NCI-H1092 (cell line): ENCODE results near the gene GPR146.

Source experiments
- DNase-seq: peaks from one replicate; lab custom pipeline; 2025; lab: John Stamatoyannopoulos, UW

Gene GPR146

GRCh38 chr7:1011297-1012003 lies 32.9 kb upstream of the GPR146 start:
- DNase-seq, result no peak

- no peak for DNase-seq
Measured at GRCh38 chr7:1012004-1012715, 32.2 kb upstream of the GPR146 start.

DNA sequence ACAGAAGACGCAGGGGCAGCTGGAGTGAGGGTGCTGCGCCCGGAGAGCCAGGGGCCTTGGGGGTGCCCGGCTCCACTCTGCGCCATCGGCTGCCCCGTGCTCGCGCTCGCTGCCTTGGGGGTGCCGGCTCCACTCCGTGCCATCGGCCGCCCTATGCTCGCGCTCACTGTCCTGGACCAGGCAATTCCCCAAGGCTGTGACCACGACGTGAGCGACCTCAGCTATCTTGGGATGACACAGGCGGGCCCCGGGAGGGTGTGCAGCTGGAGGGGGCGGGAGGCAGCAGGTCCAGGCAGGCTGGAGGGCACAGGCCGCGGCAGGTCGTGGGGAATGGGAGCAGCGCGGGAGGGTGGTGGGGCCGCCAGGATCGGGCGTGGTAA lies 31.6 kb upstream of the GPR146 start:
- DNase-seq, result no peak

DNA sequence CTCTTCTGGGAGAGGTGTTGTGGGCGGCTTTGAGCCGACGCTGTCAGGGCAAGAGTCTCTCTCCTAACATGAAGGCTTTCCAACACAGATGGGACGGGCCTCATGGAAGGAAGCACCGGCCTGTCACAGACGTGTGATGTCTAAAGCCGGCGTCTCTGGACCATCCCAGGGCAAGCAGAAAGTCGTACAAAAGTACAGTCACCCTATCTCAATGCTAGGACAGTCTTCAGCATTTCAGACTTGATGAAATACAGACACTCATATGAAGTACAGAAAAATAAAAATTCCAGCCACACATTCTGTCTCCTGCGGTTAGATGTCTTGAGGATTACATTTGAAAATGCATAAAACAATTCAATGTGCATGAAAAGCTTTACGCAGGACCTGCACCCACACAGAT lies 30.8 kb upstream of the GPR146 start:
- DNase-seq, result no peak

DNA sequence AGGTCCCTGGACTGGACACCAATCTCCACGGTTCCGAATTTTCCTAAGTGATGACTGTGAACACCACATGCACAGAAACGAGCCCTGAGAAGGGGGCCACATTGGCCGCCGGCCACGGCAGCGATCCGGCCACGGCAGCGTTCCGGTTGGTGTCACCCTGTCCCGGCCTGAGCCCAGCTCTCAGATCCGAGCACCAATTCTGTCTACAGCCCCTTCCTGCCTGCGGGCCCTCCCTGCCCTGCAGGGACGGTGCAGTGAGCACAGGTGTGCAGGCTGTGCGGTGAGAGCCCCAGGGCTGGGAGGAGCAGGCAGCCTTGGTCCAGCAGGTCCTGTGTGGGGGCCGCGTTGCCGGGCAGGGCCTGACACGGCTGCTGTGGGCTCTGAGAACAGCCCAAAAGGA lies 29.7 kb upstream of the GPR146 start:
- no peak for DNase-seq

DNA sequence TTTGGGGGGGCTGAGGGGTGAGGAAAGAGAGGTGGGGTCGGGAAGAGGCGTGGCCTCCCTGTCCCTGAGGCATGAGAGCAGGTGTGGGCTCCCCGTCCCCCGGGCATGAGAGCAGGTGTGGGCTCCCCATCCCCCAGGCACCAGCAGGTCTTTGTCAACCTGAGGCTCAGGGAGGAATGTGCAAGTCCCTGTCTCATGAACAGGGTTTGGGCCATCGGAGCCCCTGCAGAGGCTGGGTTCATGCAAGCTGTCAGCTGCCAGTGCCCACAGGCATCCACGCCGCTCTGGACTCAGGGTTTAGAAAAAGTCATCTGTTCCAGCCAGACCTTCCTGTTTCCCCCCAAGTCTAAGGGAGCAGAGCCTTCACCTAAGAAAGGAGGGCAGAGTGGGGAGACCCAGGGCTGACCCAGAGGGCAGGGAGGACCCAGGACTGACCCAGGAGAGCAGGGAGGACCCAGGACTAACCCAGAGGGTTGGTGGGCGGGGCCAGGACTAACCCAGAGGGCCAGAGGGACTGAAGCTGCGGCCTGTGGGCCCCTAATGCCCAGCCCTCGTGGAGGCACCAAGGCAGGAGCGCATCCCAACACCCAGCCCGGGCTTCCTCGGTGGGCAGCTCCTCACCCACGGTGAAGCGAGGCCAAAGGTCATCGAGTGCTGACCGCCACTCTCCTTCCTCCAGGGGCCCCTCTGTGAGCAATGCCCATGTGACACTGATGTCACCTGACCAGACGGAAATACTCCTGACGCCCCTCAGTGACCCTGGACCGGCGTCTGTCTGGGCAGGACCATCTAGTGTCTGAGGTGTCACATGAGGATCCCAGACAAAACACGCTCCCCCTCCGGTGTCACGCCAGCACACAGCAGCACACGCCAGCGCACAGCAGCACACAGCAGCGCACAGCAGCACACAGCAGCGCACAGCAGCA lies 28.9 kb upstream of the GPR146 start:
- no peak for DNase-seq

DNA sequence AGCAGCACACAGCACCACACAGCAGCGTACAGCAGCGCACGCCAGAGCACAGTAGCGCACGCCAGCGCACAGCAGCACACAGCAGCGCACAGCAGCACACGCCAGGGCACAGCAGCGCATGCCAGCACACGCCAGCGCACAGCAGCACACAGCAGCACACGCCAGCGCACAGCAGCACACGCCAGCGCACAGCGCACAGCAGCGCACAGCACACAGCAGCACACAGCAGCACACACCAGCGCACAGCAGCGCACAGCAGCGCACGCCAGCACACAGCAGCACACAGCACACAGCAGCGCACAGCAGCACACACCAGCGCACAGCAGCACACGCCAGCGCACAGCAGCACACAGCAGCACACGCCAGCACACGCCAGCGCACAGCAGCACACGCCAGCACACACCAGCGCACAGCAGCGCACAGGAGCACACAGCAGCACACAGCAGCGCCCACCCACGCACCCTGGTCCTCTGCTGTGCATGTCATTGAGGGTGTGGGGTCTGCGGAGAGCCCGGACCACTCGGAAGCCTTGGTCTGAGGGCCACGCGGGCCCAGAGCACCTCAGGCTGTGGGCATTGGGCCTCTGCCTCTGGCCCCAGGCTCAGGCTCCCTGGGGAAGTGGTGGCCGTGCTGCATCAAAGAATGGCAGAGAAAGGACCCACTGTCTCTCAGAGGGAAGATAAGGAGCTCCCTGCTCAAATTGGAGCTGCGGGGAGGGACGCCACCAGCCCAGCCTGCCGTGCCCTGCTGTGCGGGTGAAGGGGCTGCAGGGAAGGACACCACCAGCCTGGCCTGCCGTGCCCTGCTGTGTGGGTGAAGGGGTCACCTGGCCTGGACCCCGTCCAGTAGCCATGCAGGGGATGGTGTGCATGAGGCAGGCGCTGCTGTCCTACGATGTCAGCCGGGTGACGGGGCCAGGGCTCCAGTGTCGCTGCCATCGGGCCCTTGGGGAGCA lies 27.5 kb upstream of the GPR146 start:
- DNase-seq, result no peak

DNA sequence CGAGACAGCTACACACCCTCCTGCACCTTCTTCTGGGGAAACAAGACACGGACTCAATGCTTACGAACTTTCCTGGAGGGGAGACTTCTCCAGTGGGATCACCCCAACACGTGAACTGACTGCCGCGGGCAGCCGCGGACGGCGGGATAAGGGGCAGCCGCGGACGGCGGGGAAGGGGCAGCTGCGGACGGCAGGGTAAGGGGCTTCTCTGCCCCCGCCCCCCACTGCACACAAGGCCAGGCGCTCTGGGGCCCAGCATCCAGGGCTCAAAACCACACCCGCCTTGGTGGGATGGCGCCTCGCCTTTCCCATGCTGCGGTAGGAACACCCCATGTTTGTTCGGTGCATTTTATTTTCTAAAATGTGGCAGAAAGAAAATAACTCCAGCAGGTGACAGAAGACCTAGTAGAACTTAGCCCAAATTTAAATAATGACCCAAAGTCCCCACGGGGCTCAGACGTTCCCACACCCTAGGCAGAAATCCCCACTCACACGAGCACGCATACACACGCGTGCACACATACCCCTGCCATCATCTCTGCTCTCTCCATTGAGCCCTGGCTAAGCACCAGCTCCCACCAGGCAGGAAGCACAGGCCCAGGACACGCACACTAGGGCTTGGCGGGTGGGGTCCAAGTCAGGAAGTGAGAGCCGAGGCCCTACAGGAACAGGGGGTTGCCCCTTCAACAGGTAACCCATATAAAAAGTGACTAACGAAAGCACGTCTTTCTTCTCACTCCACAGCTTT lies 26.6 kb upstream of the GPR146 start:
- DNase-seq, result no peak

DNA sequence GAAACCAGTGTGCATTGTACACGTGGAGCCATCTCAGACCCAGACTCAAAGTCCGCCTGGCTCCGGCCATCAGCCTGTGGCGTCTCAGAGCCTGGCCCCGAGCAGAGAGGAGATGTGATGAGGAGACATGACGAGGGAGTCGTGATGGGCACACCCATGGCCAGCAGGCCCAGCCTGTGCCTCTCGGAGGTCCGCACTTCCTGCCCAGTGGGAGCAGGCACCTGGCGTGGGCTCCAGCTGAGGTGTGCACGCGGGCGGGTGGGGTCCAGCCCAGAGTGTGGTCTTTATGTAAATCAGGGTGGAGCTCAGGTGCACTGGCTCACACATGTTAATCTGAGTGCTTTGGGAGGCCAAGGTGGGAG lies 26.0 kb upstream of the GPR146 start:
- DNase-seq, result no peak

GRCh38 chr7:1019255-1019785 lies 25.0 kb upstream of the GPR146 start:
- DNase-seq, result no peak

DNA sequence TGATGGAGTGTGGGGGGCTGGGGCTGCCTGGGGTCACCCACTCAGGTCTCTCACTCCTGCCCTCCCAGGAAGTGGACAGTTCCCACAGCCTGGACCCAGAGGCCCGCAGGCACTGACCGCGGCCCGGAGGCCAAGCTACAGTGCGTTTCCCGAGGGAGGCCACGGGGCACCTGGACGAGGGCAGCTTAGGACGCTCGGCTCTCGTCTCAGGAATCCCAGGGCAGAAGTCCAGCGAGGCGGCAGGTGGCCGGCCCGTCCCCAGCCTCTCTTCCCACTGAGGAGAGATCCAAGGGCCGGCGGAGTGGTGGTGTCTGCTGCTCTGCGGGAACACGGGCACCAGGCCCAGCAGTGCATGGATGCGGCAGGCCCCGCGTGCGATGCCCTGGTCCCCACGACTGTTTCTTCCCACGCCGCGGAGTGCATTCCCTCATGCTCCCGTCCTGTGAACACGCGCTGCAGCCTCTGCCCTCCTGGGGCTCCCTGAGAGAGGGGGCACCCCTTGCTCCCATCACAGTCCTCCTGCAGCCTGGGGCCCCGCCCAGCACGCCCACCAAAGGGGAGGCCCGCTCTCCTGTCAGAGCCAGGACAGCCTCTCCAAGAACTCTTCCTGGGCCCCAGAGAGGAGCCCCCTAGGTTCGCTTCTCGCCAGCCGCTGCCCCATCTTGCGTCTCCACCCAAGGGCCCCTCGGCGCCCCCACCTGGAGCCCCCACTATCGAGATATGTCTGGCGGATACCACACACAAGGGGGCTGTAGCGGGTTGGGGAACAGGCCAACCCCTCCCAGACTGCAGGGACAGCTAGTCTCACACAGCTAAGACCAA lies 24.3 kb upstream of the GPR146 start:
- no peak for DNase-seq

- no peak for DNase-seq
Measured at GRCh38 chr7:1020849-1021251, 23.5 kb upstream of the GPR146 start.

DNA sequence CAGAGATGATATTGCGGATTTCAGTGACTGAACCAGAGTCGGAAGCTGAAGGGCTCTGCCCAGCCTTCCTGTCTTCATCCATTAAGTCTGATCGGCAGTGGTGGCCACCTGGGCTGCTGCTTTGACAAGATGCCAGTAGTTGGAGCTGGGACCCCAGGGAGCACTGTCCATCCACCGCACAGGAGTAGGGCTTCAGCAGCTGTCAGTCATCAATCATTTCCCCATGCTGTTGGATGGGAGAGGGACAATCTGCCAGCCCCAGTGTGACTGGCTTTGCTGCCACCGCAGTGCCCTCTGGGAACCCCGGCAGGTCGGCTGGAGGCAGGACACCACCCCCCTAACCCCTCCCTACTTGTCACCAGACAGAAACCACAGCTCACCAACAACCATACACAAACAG lies 23.0 kb upstream of the GPR146 start:
- no peak for DNase-seq

- no peak for DNase-seq
Measured at GRCh38 chr7:1021931-1022330, 22.4 kb upstream of the GPR146 start.

- no peak for DNase-seq
Measured at GRCh38 chr7:1022356-1022755, 22.0 kb upstream of the GPR146 start.

DNA sequence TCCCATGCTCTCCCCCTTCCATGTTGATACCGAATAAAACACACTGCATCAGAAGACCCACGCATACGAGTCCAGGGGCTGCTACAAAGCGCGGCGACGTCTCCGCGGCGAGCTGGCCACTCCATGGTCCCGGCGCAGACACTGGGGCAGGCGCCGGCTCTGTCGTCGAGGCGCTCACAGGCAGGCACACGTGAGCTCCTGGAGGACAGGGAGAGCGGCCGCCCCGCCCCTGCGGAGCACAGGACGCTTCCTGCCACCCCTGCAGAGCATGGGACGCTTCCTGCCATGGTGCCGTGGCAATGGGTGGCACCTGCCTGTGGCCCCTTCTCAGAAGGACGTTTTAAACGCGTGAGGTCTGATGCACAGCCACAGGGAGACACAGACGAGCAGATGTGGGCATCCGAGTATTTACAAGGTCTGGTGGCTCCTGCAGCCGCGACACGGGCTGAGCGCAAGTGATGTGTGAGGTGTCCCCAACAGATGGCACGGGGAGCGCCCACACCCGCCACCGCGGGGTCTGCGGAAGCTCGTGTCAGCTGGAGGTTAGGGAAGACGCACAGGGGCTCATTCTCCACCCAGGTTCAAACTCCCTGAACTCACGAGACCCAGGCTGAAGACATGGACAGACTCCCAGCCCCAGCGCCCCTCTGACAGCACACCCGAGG lies 21.4 kb upstream of the GPR146 start:
- DNase-seq, result no peak

DNA sequence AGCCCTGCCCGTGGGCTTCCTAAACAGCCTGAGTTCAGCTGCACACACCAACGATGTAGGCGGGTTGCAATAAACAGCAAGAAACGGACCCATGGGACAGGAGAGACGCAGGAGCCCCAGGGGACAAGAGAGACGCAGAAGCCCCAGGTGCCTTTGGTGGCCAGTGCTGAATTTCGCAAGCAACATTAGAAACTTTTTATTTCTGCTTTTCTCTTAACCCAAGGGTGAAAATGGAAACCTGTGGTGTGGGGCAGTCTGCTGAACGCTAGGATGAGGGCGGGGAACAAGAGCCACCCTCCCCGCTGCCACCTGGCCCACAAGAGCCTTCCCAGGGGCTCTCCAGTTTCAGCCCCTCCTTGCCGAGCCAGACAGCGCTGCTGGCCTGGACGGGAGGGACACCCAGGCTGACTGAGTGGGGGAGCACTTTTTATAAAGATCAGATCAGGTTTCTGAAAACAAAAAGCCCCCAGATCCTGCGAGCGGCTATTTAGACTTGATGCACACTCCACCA lies 20.0 kb upstream of the GPR146 start:
- DNase-seq, result no peak

DNA sequence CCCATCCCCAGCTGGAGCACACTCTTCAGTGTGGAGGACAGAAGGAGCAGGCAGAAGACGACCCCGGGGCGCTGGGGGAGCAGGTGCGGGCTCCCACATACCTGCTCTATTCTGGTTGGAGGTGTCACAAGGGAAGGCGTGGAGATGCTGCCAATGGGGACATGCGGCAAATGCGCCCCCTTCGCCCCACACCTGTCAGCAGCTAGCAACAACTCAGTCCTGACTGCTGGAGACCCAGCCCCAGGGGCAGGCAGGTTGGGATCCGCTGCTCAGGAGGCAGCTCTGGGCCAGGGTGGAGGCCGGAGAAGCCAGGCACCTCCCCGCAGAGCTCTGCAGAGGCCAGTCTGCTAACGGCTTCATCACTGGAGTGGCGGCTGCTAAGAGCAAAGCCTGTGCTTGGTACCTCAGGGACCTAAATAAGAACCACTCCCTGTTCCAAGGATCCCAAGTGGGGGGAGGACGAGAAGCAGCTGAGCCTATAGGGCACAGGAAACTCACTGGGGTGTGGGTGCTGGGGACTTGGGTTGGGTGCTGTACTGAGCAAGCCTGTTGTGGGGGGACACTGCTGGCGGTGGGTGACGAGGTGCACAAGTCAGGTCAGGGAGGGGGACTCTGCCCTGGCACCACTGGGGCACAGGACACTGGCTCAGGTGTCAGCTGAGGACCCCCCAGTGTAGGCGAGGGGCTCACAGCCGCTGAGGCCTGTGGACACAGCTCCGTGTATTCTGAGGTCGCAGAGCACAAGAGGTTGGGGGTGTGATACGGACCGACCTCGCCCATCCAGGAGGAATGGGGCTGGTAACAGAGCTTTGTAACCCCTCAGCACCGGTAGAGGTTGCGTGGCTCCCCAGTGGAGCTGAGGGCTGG lies 19.2 kb upstream of the GPR146 start:
- DNase-seq, result no peak
